NCI-H510A (cell line): ENCODE data around the gene SEMA3F.
A peak's percentile ranks its signal among the peaks of the same experiment; 100 is the strongest.
"Not testable (repeated sequence)": the region's sequence is repeated elsewhere in the genome, so short reads cannot be mapped to it uniquely, and the experiment has no call there.

ENCODE experiments used
- DNase-seq: peaks from one replicate; lab custom pipeline; 2025; lab: John Stamatoyannopoulos, UW

SEMA3F gene

GRCh38 chr3:50193746-50194127, 38.6 kb downstream of the SEMA3F start:
- no peak for DNase-seq

- no peak for DNase-seq
Observed at GRCh38 chr3:50194128-50194902, 39.2 kb downstream of the SEMA3F start.

DNA sequence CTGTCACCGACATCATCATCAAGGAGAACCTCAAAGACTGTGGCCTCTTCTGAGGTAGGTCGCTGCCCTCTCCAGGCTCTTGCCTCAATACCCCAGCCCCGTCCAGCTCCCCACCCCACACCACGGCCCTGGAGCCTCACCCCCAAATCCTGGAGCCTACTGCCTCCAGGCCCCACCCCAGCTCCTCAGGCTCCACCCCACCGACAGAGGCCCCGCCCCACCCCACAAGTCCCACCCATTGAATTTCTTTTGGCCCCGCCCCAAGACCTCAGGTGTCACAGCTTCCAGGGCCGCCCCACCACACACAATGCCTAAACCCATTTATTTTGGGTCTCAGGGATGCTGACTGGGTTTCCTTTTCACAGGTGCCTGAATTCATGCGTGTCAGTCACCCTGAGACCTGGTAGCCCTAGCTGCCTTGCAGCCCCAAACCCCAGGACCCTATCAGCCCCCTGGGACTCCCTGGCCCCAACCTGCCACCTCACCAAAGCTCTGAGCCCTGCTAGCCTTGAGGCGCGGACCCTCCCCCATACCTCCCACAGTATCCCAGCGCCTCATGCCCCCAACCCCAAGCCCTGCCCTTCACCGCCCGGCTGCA, 39.9 kb downstream of the SEMA3F start:
- no peak for DNase-seq

- DNase-seq = no peak
Observed at GRCh38 chr3:50195501-50196252, 40.6 kb downstream of the SEMA3F start.

GRCh38 chr3:50196253-50196801, 41.2 kb downstream of the SEMA3F start:
- DNase-seq = no peak

GRCh38 chr3:50201573-50202315, 46.6 kb downstream of the SEMA3F start:
- DNase-seq = no peak

DNA sequence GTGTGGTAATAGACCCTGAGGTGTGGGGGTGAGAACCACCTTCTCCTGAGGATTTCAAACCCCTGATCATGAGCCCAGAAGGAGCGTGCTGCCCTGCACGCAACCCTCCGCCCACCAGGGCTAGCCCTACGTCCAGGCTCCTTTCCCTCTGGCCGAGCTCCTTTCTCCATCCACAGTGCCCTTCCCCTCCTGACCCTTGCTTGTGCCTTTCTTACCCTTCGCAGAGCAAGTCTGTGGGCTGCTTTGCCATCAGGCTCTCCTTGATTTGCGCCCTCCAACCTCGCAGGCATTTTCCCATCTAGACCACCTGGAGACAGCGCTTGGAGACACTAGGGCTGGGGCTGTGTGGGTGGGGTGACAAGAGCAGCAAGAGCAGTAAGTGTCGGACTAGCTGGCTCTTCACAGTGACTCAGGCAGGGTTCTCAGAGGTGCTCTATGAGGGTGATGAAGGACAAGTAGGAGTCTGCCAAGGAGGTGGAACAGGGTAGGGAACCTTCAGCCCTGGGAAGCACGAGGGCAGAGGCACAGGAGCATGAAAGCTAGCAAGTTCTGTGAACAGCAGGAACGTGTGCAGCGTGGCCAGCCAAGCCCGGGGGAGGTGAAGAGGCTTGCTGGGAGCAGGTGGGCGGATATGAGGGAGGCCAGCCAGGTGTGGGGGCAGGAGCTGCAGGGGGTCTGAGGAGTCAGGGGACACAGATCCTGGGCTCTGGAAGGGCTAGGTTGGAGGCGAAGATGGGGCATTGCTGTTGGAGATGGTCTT, 47.4 kb downstream of the SEMA3F start:
- DNase-seq = no peak

DNA sequence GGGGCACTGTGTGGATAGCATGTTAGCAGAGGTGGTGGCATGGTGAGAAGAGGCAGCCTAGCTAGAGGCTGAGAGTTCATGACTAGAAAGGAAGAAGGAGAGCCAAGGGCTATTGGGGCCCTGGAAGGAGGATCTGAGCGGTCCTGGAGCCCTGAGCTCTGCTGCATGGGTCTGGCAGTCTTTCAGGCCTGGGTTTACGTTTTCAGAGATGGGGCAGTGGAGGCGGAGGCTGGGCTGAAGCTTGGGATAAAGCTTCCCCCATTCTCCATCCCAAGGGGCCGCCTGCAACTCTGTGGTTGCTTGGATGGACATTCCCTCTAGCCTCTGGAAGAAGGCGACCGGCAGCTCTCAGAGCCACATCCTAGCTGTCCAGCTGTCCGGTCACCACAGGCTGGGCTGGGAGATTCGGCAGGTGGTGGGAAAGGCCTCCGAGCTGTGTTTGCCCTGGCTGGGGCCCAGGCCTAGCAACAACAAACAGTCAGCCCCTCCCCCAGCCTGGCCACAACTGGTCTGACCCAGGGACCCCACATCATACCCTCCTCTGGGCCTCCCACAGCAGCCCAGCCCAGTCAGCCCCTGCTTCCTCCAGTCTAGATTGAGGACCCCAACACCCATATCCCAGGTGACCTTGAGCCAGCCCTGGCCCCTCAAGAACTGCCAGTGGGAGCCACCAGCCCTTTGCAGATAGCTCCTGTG, 48.1 kb downstream of the SEMA3F start:
- DNase-seq = no peak

DNA sequence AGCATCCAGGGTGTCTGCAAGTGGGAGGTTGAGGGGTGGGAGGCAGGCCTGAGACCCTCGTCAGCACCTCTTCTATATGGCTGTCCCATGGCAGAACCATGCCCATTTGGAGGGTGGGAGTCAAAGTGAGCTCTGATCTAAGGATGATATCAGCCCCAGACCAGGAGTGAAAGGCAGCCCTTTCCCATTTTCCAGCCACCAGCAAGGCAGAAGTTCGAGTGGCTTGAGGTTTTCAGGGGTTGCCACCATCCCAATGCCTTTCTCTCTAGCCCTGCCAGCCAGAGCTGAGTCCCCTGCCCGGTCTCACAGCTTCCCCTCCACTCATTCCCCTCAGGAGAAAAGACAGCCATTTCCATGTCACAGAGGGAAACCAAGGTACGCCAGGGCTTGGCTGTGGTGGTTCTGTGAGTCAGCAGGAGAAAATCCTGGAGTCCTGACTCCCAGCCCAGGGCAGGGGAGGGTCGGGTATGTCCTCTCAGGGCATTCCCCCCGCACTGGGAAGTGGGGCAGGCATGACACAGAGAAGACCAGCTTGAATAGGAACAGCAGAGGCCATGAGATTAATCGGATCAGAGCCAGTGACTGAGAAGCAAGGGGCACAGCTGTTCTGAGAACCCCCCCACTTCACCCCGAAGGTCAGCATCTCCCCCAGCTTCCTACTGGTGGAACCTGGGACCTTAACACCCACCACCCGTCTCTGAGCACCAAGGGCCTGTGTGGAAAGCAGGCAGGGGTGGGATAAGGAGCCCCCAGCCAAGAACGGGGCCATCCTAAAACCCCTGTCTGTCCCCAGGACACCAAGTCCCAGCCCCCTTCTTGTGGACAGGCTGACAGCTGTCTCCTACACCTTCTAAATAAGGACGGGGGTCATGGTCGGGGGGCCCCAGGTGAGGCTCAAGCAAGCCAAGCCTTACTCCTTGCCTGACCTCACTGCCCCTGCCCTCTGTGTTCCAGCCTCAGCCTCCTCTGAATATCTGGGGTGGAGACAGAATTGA, 49.0 kb downstream of the SEMA3F start:
- no peak for DNase-seq

- no peak for DNase-seq
Observed at GRCh38 chr3:50204804-50205412, 49.8 kb downstream of the SEMA3F start, which contains the start of gene SLC38A3. Gene SLC38A3 (plus strand): TSS chr3:50205271. CDS start chr3:50214200, 8,929 bp downstream.

- DNase-seq = peak; percentile 65
Observed at GRCh38 chr3:50205413-50206276, 50.5 kb downstream of the SEMA3F start.

- no peak for DNase-seq
Observed at GRCh38 chr3:50207359-50208042, 52.4 kb downstream of the SEMA3F start.

- DNase-seq = no peak
Observed at GRCh38 chr3:50208677-50209344, 53.7 kb downstream of the SEMA3F start.

- no peak for DNase-seq
Observed at GRCh38 chr3:50210176-50210509, 55.0 kb downstream of the SEMA3F start.

- DNase-seq = peak; percentile 61
Observed at GRCh38 chr3:50210510-50211367, 55.6 kb downstream of the SEMA3F start.

DNA sequence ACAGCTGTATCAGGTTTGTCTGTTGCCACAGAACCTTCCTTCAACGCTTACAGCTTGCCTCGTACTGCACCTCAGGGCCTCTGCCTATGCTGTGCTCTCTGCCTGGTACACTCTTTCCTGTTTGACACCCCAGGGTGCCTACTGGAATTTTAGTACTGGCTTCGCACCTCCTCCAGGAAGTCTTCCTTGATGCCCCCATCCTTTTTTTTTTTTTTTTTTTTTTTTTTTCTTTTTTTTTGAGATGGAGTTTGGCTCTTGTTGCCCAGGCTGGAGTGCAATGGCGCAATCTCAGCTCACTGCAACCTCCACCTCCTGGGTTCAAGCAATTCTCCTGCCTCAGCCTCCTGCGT, 56.2 kb downstream of the SEMA3F start:
- DNase-seq = not testable (repeated sequence)
